Measurements from ENCODE around the gene LUC7L3. TPM values are rescaled to one million over a fixed set of nuclear protein-coding genes. Genes with fewer than 3 reads are reported as not detected.
A peak's percentile ranks its signal among the peaks of the same experiment; 100 is the strongest.

The LUC7L3 gene
- total RNA-seq, 1 experiment from 2014 or later: 154 TPM

DNA sequence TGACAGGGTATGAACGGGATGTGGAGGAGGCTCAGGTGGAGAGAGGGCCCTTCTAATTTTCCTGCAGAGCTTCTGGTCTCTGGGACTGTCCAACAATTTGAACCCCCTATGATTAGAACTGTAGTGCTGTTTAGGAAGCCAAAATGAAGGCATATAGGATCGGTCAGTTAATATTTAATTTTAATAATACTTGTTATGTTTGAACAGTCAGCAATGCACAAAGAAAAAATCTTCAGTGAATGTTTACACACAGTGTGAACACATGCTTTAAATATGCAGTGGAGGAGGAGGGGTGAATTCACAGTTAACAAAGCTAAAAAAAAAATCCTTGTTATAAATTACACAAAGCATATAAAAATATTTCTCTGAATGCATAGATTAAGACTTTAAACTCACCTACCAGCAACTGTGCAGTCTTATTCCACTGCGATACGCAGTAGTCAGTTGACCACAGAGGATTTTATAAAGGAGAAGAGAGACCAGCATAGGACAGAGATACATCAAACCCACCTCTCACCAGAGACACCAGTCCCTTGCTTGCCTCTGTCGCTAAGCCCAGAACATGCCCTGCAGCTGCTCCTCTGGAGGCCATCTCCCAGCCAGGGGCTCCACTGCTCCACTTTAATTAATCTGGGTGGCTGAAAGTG lies 26.2 kb upstream of the LUC7L3 start:
- no peak overlapping the region for H4K5ac ChIP-seq (ENCODE audit: insufficient read length, low read depth, low read length)
- H2BK5ac ChIP-seq (ENCODE audit: insufficient read length, low read length): no peak overlapping the region
- no peak overlapping the region for H2BK15ac ChIP-seq (ENCODE audit: low read depth, low read length)
- H3K9me3 ChIP-seq (ENCODE audit: control insufficient read depth, low read depth, low read length): no peaks in the 10 kb centered on the region
- DNase-seq: no peak
- no peak overlapping the region for H3K4me2 ChIP-seq (ENCODE audit: insufficient read depth, insufficient read length, low read length)
- no peak overlapping the region for H3T11ph ChIP-seq (ENCODE audit: low read length)
- no peaks in the 10 kb centered on the region for H3K9me3 Mint-ChIP-seq
- no peaks in the 10 kb centered on the region for H4K20me1 ChIP-seq (ENCODE audit: control insufficient read depth, insufficient read depth, insufficient read length)
- no peak overlapping the region for H2AK5ac ChIP-seq (ENCODE audit: insufficient read length, low read length)
- H3K4me1 ChIP-seq (ENCODE audit: insufficient read depth, low read length): no peaks in the 10 kb centered on the region
- H3K4me1 Mint-ChIP-seq: peaks cover 16 to 25% of the 10 kb centered on the region in 2 experiments
- H4K8ac ChIP-seq (replicated peaks; ENCODE audit: insufficient read length, low read depth, low read length): no peak overlapping the region
- H3K79me2 ChIP-seq (ENCODE audit: insufficient read depth, low read length): no peaks in the 10 kb centered on the region
- no peak overlapping the region for H3K4ac ChIP-seq (ENCODE audit: low read depth, low read length)
- WGBS (ENCODE audit: extremely low coverage, insufficient read length, low lambda C conversion rate): no CpG with 5 or more reads among the region's 5 CpGs
- H3K4me3 Mint-ChIP-seq: no peak overlapping the region
- H3K27ac ChIP-seq (ENCODE audit: insufficient read length, low read depth, low read length): no peak overlapping the region
- no peak overlapping the region for H2AFZ ChIP-seq (ENCODE audit: low read length)
- TF ChIP-seq, protein P1, sequence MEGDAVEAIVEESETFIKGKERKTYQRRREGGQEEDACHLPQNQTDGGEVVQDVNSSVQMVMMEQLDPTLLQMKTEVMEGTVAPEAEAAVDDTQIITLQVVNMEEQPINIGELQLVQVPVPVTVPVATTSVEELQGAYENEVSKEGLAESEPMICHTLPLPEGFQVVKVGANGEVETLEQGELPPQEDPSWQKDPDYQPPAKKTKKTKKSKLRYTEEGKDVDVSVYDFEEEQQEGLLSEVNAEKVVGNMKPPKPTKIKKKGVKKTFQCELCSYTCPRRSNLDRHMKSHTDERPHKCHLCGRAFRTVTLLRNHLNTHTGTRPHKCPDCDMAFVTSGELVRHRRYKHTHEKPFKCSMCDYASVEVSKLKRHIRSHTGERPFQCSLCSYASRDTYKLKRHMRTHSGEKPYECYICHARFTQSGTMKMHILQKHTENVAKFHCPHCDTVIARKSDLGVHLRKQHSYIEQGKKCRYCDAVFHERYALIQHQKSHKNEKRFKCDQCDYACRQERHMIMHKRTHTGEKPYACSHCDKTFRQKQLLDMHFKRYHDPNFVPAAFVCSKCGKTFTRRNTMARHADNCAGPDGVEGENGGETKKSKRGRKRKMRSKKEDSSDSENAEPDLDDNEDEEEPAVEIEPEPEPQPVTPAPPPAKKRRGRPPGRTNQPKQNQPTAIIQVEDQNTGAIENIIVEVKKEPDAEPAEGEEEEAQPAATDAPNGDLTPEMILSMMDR (conservative IDR thresholded peaks at IDR 0.05): no peak
- no peaks in the 10 kb centered on the region for H3K79me1 ChIP-seq (ENCODE audit: insufficient read depth, low read depth, low read length, poor library complexity, severe bottlenecking)
- H3K23me2 ChIP-seq (ENCODE audit: insufficient read length, low read depth, low read length, poor library complexity, severe bottlenecking): no peaks in the 10 kb centered on the region
- no peak overlapping the region for H2BK120ac ChIP-seq (ENCODE audit: low read depth, low read length, poor library complexity, severe bottlenecking)
- H3K9ac ChIP-seq (ENCODE audit: extremely low read depth, insufficient read length, low read length): no peak overlapping the region
- H3K36me3 Mint-ChIP-seq (ENCODE audit: insufficient read depth in 1 of 3, low read depth in 3 of 3): peaks cover 16 to 55% (median 50%) of the 10 kb centered on the region in 3 experiments; a peak in 6 of 7 replicates
- H3K27me3 ChIP-seq (ENCODE audit: insufficient read depth, low read length): no peaks in the 10 kb centered on the region
- no peak overlapping the region for H3K56ac ChIP-seq (ENCODE audit: insufficient read length, low read depth, low read length)
- no peak overlapping the region for H2BK20ac ChIP-seq (ENCODE audit: low read depth, low read length, poor library complexity, severe bottlenecking)
- H3K14ac ChIP-seq (ENCODE audit: insufficient read depth, low read length): no peak overlapping the region
- no peak overlapping the region for H4K91ac ChIP-seq (ENCODE audit: insufficient read length, low read depth, low read length)
- H3K27me3 Mint-ChIP-seq (ENCODE audit: low read depth): no peaks in the 10 kb centered on the region
- no peak overlapping the region for H3K18ac ChIP-seq (ENCODE audit: insufficient read length, low read depth, low read length)
- H3K27ac Mint-ChIP-seq: peak overlapping the region in 1 of 3 experiments; percentile 76; a peak in 3 of 7 replicates
- H3K23ac ChIP-seq (ENCODE audit: insufficient read length, low read depth, low read length): no peak overlapping the region
- no peak overlapping the region for H2BK12ac ChIP-seq (ENCODE audit: insufficient read length, low read depth, low read length)
